Stimulated activated naive CD4-positive, alpha-beta T cell treated with Interleukin-2 at 50 U/mL for 16 hours (primary cell): ENCODE results near the gene XPNPEP2.

Experiments used
- DNase-seq: peaks from one replicate; lab custom pipeline; 2025; lab: John Stamatoyannopoulos, UW

The XPNPEP2 gene

GRCh38 chrX:129738466-129739308 is at the start of gene XPNPEP2:
Gene XPNPEP2 (plus strand): TSS chrX:129738979. CDS start chrX:129739214, 235 bp downstream.
- DNase-seq = no peak

DNA sequence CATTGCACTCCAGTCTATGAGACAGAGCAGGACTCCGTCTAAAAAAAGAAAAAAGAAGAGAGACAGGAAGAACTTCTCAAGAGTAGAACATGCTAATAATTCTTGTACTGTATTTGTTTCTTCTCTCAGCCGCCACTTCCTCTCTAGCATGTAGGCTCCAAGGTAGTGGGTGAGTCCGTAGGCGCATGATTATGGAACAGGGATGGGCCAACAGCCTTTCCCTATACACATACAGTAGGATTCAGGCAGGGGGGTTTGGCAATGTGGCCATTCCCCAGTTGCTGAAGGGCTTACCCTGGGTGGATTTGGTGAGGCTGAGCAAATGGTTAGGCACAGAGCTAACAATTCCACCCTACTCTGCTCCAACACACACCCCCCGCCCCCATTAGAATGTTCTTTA is 49.0 kb upstream of the XPNPEP2 start:
- DNase-seq = no peak

DNA sequence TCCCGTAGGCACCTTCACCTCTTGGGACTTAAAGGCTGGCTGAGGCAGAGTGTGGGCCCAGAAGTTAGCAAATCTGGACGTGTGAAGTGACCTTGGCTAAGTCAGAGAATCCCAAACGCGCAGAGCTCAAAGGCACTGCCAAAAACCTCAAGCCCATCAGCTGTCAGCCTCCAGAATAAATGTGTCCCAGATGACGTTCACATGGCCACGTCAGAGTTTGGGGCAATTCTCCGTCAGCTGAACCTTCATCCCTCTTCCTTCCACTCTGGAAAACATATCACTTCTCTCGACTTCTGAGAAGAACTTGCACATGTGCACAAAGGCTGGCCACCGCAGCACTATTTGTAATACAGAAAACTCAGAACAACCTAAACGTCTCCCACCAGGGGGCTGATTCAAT is 48.3 kb upstream of the XPNPEP2 start:
- no peak for DNase-seq

- DNase-seq = no peak
Measured at GRCh38 chrX:129693354-129693753, 45.4 kb upstream of the XPNPEP2 start.

GRCh38 chrX:129694805-129695204 is 44.0 kb upstream of the XPNPEP2 start:
- no peak for DNase-seq

- DNase-seq = no peak
Measured at GRCh38 chrX:129695535-129695934, 43.2 kb upstream of the XPNPEP2 start.

- no peak for DNase-seq
Measured at GRCh38 chrX:129695937-129696336, 42.8 kb upstream of the XPNPEP2 start.

DNA sequence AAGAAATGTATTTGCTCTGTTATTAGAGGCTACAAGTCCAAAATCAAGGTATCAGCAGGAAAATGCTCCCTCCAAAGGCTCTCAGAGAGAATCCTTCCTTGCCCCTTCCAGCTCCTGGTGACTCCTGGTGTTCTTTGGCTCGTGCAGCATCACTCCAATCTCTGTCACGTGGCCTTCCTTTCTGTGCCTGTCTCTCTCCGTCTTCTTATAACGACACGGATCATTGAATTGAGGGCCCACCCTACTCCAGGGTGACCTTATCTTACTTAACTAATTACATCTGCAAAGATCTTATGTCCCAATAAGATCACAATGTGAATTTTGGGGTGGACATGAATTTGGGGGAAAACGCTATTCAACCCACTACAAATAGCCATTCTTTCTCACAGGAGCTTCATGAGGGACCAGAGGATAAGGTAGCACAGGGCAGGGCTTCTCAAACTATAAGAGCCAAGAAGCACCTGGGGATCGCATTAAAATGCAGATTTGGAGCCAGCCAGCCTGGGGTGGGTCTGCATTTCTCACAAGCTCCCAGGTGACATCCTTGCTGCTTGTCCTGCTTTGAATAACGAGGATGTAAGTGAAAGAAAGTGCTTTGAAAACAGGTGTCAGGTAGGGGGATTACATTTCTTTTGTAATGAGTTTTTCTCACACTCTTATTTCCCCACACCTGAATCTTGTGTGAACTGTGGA is 42.2 kb upstream of the XPNPEP2 start:
- DNase-seq = no peak

DNA sequence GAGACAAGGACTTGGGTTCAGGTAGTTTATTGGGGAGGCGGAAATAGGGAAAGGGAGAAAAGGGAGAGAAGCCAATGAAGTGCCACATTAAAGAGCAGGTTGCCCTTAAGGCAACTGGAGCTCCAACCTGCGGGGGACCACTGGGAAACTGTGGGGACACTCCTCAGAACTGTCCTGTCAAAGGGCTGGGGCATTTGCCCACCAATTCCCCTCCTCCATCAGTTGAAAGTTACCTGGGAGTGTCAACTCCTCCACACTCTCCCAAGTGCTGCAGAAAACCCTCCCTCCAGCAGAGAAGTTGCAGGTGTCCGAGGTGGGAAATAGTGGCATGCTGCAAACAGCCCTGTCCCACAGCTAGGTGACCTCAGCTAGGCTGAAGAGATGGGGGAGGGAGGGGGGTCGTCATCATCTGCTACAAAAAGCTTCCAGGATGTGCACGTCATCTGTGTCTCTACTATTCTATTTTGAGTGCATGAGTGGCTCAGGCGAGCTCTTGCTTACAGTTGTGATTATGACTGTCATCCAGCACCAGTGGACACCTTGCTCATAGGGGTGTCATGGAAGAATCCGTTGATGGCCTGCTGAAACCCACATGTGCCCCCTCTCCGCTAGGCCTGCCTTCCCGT is 41.5 kb upstream of the XPNPEP2 start:
- DNase-seq = no peak

- DNase-seq = no peak
Measured at GRCh38 chrX:129698150-129698549, 40.6 kb upstream of the XPNPEP2 start.

DNA sequence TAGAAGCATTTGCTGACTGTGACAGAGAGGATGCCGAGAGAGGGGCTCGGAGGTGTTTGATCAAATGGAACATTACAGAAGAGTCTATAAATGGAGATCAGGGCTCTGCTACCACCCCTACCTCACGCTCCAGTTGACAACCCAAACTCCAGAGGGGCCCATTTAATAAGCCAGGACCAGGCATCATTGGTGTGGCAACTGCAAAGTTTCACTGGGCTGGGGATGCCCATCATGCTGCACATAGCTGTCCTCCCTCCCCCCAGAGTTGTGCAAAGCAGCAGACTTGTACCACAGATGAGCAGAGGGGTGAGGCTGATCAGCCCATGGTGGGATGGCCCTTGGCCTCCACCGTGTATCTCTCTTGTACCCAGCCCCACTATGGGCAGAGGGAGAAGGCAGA is 38.2 kb upstream of the XPNPEP2 start:
- no peak for DNase-seq

DNA sequence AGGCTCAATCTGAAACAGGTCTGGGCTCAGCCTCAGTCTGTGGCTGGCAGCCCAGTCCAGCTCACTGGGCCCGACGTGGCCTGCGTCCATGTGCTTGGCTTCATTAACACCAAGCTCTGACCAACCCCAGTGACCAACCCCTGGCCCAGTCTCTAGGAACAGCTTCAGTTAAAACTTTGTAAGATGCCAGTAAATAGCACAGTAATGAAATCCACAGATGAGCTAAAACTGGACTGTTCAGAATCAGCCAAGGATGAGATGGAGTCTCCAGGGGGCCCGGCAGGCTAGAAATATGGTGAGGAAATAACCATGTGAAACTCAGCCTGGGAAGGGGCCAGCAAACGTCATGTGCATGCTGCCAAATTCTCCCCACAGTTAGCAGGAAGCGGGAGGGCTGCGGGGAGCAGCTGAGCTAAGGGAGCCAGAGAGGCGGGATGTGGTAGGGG is 37.1 kb upstream of the XPNPEP2 start:
- no peak for DNase-seq

- no peak for DNase-seq
Measured at GRCh38 chrX:129704491-129704890, 34.3 kb upstream of the XPNPEP2 start.

DNA sequence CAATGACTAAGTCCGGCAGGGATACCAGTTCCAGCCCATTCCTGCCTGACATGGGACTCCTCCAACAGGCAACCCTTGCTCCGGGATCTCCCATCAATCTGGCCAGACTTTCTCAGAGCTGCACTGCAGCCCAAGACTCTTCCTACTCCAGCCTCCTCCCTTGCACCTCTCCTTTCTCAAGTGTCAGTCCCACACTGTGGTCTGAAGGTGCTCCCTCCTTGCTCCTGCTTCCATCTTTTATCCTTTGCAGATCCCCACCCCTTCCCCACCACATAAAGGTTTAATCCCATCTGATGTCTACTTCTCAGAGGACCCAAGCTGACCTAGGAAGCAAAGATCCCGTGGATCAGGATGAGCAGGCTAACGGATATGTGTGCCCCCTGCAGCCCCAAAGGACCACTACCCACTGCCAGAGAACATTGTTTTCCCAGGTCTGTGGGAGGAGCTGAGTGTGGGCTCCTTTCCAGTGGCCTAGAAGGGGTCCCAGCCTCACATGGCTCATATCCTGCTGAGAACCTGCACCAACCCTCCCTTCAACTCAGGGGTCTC is 33.3 kb upstream of the XPNPEP2 start:
- no peak for DNase-seq

- no peak for DNase-seq
Measured at GRCh38 chrX:129705988-129706387, 32.8 kb upstream of the XPNPEP2 start.

GRCh38 chrX:129706400-129707072 is 32.2 kb upstream of the XPNPEP2 start:
- no peak for DNase-seq

DNA sequence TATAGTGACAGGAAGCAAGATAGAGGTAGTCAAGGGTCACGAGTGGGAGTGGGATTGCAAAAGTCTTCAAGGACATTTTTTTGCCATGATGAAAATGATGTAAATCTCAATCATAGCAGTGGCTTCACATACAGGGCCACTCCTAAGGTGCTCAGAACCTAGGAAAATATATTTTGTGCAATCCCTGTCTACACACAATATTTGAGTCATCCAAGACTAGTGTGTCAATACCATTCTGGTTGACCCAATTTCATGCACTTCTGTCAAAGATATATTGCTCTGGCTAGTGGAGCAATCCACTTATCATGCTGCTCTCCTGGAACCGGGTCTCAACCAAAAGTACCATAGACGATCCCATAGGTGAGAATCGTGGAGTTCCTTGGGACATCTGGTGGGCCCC is 24.2 kb upstream of the XPNPEP2 start:
- DNase-seq = no peak

DNA sequence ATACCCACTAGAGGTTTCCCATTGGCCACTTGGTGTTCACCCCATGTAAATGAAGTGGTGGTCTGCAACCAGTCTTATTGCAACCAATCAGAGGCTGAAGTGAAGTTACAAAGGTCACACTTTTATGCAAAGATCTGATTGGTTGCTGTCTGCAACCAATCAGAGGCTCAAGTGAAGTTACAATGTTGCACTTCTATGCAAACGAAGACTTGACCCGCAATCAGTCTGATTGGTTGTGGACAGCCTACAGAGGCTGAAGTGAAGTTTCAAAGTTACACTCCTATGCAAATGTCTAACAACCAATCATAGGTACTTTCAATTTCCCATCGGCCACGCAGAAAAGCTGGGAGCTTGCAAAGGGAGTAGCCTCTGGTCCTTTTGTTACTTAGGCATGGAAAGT is 22.3 kb upstream of the XPNPEP2 start:
- no peak for DNase-seq

DNA sequence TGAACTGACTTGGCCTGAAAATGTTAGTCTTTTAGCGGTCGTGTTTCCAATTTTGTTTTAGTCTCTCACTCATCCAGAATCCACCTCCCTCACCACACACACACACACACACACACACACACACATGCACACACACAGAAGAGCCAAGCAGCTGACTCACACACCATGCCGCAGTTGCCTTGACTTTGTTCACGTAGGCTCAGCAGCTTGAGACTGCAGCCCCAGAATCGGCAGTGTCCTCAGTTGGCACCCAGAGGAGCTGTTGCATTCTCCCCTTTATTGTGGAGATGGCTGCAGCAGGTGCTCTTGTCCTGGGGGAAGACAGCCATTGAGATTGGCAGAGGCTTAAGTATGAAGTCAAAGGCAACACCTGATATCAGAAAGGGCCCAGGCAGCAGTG is 20.9 kb upstream of the XPNPEP2 start:
- no peak for DNase-seq

GRCh38 chrX:129718676-129719075 is 20.1 kb upstream of the XPNPEP2 start:
- no peak for DNase-seq

DNA sequence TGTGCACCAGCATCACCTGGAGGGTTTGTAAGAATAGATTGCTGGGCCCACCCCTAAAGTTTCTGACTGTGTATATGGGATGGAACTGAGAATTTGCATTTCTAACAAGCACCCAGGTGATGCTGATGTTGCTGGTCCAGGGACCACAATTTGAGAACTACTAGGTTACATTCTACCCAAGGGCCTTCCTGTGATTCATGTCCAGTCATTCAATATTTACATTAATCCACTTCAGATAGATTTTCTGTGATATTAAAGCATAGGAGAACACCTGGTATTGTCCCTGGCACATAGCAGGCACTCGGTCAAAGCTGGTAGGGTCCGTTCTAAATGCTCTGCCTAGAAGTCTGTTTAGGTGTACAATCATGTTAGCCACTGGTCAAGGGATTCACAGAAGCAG is 19.5 kb upstream of the XPNPEP2 start:
- DNase-seq = no peak

GRCh38 chrX:129719931-129720530 is 18.7 kb upstream of the XPNPEP2 start:
- no peak for DNase-seq
